Right forelimb (tissue), 1 donor: Measurements from ENCODE around the gene INSL3.

Source experiments
- DNase-seq: peaks from one replicate; pipeline ENCODE4 v3.0.0-alpha.2; 2018

INSL3 gene

DNA sequence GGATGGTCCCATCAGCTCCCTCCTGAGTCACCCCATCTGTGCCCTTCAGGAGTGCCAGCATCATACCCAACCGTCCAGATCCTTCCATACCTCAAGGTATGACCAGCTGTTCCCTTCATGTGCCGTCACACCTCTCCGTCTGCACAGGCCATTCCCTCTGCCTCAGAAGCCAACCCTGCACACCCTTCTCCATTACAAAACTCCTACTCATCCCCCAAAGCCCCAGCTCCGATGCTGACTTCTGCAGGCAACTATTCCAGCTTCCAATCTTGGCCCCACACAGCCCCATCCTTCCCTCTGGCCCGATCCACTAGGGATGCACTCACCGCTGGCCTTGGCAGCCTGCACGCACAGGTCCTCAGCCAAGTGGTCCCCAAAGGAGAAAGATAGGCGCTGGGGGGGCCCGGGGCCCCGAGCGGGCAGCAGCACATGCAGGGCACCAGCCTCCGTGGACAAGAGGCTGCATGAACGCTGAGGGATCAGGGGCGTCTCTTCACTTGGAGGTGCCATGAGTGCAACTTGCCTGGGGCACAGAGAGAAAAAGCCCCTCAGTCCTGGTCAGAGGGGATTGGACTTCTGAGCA lies 22.7 kb upstream of the INSL3 start:
- DNase-seq: no peak

DNA sequence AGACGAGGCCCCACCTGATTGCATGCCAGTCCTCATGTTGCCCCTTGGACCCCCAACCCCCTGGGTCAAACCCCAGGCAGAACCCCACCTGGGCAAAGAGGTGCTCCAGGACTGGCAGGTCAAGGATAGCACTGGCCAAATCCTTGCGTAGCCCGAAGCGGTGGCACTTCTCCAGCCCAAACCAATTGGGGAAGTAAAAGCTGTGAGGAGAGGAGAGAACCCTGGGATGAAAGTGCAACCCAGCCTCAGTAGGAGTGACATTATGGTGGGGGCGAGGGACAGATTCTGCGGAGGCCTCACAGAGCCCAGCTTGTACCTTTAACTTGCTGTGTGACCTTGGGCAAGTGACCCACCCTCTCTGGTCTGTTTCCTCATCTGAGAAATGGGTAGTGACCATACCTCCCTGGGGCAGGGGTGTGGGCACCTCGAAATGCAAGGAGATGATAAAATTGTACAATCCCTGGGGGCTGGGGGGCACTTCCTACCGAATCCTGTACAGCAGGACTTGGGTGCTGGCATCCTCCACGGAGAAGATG lies 22.0 kb upstream of the INSL3 start:
- no peak for DNase-seq

DNA sequence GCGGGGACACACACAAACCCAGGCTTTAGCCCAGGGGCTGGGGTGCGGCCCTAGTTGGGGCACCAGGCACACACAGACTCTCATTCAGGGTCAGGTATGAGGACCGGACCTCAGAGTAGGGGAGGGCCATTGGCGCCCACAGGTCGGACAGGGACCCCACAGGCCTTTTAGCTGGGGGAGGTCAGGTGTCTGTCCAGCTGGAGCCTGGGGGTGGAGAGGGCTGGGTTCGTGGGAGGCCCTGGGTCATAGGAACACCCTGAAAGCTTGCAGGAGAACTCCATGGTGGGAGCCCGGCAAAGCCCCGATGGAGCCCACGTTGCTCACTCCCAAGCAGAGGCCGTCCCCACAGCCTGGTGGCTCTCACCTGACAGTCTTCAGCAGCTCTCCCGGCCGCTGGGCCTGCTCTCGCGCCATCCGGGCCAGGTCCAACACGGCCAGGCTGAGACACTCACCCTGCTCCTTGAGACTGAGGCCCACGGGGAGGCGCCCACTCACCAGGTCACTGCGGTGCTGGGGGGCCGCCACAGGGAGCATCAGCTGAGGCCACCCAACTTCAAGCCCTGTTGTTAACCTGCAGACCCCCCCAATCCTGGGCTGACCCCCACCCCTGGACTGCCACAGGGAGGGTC lies 21.5 kb upstream of the INSL3 start:
- no peak for DNase-seq

- DNase-seq: peak; percentile 93
Measured at GRCh38 chr19:17841810-17842662, 20.7 kb upstream of the INSL3 start.

DNA sequence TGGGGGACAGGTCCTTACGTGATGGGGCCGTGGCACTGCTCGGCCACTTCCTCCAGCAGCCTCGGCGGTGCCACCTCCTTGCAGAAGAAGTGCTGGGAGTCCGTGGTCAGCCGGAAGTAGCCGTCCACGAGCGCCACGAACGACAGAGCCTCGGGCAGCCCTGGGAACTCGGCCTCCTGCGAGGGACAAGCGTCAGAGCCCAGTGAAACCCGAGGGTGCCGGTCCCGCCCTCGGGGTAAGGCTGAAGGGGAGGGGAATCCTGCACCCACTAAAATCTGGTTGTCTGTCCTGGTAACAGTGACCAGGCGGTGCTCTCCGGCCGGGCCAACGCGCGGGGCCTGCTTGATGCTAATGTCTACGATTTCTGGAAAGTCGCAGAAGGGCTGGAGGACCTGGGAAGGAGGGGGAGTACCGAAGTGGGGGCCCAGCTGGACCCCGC lies 20.1 kb upstream of the INSL3 start:
- no peak for DNase-seq

GRCh38 chr19:17840019-17840418 lies 18.7 kb upstream of the INSL3 start:
- DNase-seq: no peak

- no peak for DNase-seq
Measured at GRCh38 chr19:17837972-17838371, 16.7 kb upstream of the INSL3 start.

GRCh38 chr19:17836530-17836929 lies 15.2 kb upstream of the INSL3 start:
- DNase-seq: no peak

- DNase-seq: no peak
Measured at GRCh38 chr19:17835182-17836006, 14.1 kb upstream of the INSL3 start.

GRCh38 chr19:17834350-17835181 lies 13.2 kb upstream of the INSL3 start:
- no peak for DNase-seq

- DNase-seq: no peak
Measured at GRCh38 chr19:17832443-17833208, 11.3 kb upstream of the INSL3 start.

DNA sequence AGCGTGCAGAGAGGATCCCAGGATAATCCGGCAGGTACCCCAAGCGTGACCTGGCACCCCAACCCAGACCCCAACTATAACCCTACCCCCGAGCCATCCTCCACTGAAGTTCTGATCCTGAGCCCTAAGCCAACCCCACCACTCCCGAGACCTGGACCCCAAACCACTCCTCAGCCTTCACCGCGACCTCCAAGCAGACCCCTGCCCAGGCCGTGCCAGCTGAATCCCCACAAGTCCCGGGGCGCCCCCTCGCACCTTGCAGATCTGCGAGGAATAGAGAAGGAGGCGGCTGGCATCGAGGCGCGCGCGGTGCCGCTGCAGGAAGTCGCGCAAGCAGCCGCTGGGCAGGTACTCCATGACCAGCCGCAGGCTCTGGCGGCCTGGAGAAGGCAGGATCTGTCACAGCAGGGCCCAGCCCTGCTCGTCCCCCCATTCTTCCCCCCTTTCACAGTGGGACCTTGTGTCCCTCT lies 10.1 kb upstream of the INSL3 start:
- no peak for DNase-seq

DNA sequence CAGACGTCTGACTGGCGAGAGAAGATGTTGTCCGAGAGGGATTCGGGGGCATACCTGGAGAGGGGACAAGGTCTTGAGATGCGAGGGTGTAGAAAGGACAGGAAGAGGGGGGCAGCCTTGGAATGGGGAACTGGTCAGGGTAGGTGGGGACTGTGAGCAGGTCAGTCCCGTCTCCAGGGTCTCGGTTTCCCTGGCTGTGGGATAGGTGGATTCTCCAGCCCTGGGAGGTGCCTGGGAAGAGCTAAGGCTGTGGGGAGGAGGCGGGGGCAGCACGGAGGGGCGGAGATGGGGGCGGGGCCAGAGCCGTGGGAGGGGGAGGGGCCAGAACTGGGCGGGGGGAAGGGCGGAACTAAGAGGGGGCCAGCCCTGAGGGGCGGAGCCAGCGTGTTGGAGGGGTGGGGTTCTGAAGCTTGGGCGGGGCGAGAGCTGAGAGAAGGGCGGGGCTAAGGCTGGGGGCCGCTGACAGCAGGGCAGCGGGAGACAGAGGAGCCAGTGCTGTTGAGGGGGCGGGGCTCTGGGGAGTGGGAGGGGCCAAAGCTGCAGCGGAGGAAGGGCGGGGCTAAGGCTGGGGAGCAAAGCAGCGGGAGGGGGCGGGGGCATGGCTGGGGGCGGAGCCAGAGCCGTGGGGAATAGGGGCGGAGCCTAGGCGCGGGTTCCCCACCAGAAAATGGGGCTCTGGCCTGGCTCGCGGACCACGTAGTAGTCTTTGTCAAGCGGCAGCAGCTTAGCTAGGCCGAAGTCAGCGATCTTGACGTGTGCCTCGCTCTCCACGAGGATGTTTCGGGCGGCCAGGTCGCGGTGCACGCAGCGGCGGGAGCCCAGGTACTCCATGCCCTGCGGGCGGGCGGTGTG lies 9.5 kb upstream of the INSL3 start:
- peak; percentile 85 for DNase-seq

DNA sequence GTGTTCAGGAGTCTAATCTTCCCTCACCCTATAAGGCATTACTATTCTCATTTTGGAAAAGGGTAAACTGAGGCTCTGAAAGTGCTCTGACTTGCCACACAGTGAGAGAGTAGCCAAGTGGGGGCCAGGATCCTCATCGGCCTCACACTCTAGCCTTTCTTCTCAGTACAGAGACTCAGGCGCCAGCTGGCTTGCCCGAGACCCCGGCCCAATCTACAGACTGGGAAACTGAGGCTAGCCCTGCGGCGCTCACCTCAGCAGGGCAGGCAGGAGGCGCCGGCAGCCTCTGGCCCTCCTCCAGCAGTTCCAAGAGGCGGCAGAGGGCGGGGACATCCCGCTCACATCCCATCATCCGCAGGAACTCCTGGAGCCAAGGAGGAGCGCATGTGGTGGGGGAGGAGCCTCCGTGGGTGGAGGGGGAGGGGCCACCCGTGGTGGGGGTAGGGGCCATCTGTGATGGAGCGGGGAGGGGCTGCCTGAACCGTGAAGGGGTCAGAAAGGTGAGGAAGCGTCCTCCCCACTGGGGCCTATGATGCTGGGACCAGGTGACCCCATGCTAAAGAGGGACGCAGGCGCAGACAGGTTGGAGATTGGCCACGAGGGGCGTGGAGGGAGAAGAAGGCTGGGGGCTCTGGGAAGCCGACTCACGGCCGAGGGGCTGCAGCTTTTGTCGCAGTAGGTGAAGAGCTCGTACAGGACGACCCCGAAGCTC lies 8.7 kb upstream of the INSL3 start:
- DNase-seq: peak; percentile 60

DNA sequence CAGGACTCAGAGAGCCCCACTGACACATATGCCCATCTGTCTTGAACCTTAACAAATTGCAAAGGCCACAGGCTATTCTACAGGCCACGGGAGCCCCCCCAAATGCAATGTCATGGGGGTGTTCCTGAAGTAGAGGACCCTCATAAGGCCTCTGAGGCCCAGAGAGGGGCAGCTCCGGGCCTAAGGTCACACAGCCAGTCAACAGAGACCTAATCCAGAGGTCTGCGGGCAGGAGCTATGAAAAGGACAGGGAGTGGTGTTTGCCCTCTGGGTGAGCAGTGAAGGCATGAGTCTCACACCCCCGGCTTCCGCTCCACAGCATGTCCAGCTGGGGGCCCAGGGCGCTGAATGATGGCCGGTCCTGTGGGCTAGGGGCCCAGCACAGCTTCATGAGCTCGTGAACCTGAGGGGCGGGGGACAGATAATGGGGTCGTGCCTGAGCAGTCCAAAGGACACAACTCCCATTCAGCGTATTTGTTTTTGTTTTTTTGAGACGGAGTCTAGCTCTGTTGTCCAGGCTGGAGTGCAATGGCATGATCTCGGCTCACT lies 5.3 kb upstream of the INSL3 start:
- no peak for DNase-seq

GRCh38 chr19:17824339-17824738 lies 3.0 kb upstream of the INSL3 start:
- no peak for DNase-seq

DNA sequence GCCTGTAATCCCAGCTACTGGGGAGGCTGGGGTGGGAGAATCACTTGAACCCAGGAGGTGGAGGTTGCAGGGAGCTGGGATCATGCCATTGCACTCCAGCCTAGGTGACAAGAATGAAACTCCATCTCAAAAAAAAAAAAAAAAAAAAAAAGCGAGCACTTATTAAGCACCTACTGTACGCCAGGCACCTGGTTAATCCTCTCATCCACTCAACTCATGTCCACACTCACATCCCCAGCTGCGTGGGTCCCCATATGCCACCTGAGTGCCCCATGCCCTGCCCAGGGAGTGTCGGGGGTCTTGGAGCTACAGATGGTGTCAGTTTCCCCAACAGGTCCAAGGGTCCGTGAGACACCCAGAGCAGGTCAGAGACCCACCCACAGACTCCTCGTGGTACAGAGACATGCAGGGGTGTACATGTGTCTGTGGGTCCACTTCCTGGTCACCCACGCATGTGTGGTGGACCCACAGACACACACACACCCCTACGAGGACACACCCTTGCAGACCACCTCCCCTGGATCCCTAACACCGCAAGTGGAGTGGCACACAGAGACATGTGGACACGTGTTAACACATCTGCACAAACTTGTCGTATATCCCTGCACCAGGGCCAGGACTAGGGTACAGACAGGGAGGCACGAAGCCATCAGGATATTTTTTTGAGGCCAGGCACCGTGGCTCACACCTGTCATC lies 3.5 kb downstream of the INSL3 start:
- DNase-seq: no peak

GRCh38 chr19:17812099-17812498 lies 9.2 kb downstream of the INSL3 start:
- no peak for DNase-seq
